Gastroesophageal sphincter (tissue), 4 donors: Measurements from ENCODE around the gene ST6GALNAC3. TPM values are rescaled to one million over a fixed set of nuclear protein-coding genes. Genes with fewer than 3 reads are reported as not detected.

ENCODE experiments used
- ATAC-seq: fragments of 150-250 bp; one replicate; pipeline ENCODE4 v1.9.1; 2016; ENCODE audit warnings: mild to moderate bottlenecking, moderate library complexity
- H3K27ac ChIP-seq, 4 donors: fragments of 200-600 bp; sonication (generic) in 3 of 4; 1 replicate in 3 of 4; 2 replicates in 1 of 4; pipeline ENCODE4 v1.5.1; 2016 to 2019
- H3K27me3 ChIP-seq: fragments of 200-600 bp; sonication (generic); one replicate; pipeline ENCODE4 v1.5.1; 2019
- H3K36me3 ChIP-seq, 2 donors: fragments of 200-600 bp; sonication (generic); one replicate each; pipeline ENCODE4 v1.5.1; 2019; ENCODE audit warnings: control low read depth in 1 of 2
- H3K4me1 ChIP-seq, 3 donors: fragments of 200-600 bp; sonication (generic); 1 replicate in 2 of 3; 2 replicates in 1 of 3; pipeline ENCODE4 v1.5.1; 2016 to 2019; ENCODE audit warnings: control low read depth in 2 of 3
- H3K4me3 ChIP-seq, 2 donors: fragments of 200-600 bp; sonication (generic); one replicate each; pipeline ENCODE4 v1.5.1; 2019; ENCODE audit warnings: mild to moderate bottlenecking in 1 of 2, moderate library complexity in 1 of 2
- H3K9me3 ChIP-seq, 3 donors: fragments of 200-600 bp; sonication (generic); one replicate each; pipeline ENCODE4 v1.5.1; 2017 to 2019; ENCODE audit warnings: control low read depth in 2 of 3
- CTCF ChIP-seq, 4 experiments: fragments of 200-600 bp in 2 of 4; fragments of 450-650 bp in 2 of 4; sonication (generic) in 1 of 4; IDR thresholded peaks; one replicate each; pipeline ENCODE4 v1.5.1; 2017 to 2019; ENCODE audit warnings: antibody characterized with exemption in 4 of 4, mild to moderate bottlenecking in 2 of 4, moderate library complexity in 2 of 4
- EP300 ChIP-seq: sonication (generic); formaldehyde crosslinking; IDR thresholded peaks from one replicate; pipeline ENCODE4 v1.6.1; 2017; ENCODE audit warnings: antibody characterized with exemption, mild to moderate bottlenecking
- POLR2A ChIP-seq, 2 donors: fragments of 450-650 bp; IDR thresholded peaks; one replicate each; pipeline ENCODE4 v1.6.1; 2017; ENCODE audit warnings: antibody characterized with exemption in 2 of 2, mild to moderate bottlenecking in 2 of 2, moderate library complexity in 1 of 2
- POLR2AphosphoS5 ChIP-seq: sonication (generic); formaldehyde crosslinking; IDR thresholded peaks from one replicate; pipeline ENCODE4 v1.6.1; 2017; ENCODE audit warnings: antibody characterized with exemption
- WGBS, 2 donors: methylation state at CpG; one replicate each; pipeline ENCODE4 v1.1.5; 2018; ENCODE audit warnings: low coverage in 1 of 2; 5-methylcytosine and 5-hydroxymethylcytosine counted together
- total RNA-seq, 4 donors: library from RNA; depleted of rRNA; stranded (reverse); fragments of >200 nt; gene quantifications; one replicate each; pipeline ENCODE4 v1.1.0, GENCODE V29; 2016

ST6GALNAC3 gene
- total RNA-seq, 4 donors from 2014 or later, result 2.8 to 10.6 (median 3.3) TPM

- Histone ChIP-seq H3K9me3 (no peaks in the 10 kb centered on the region), H3K36me3 (no peaks in the 10 kb centered on the region), H3K4me3 (no peak overlapping the region), H3K4me1 (no peaks in the 10 kb centered on the region), H3K27ac (no peak overlapping the region), H3K27me3 (no peaks in the 10 kb centered on the region)
- no peak for ATAC-seq
- WGBS, 2 donors, result 83% methylated on average over 3 of the region's 3 CpGs; no CpG with 5 or more reads in 1 of the 2 donors
- no peak for TF ChIP-seq POLR2A (IDR thresholded peaks at IDR 0.05)
- no peak for TF ChIP-seq POLR2AphosphoS5
- no peak for TF ChIP-seq EP300
- TF ChIP-seq CTCF (IDR thresholded peaks at IDR 0.05), result no peak
Measured at GRCh38 chr1:76379506-76379905, 305.0 kb downstream of the ST6GALNAC3 start.

GRCh38 chr1:76381450-76382097 lies 307.0 kb downstream of the ST6GALNAC3 start:
- WGBS, 2 donors, result 17 to 43% methylated on average over 1 of the region's 1 CpG
- Histone ChIP-seq H3K4me1 (no peaks in the 10 kb centered on the region), H3K9me3 (no peaks in the 10 kb centered on the region), H3K36me3 (no peaks in the 10 kb centered on the region), H3K4me3 (no peak overlapping the region), H3K27ac (no peak overlapping the region), H3K27me3 (no peaks in the 10 kb centered on the region)
- no peak for ATAC-seq
- TF ChIP-seq EP300 (no peak), POLR2A (IDR thresholded peaks at IDR 0.05) (no peak), CTCF (IDR thresholded peaks at IDR 0.05) (no peak), POLR2AphosphoS5 (no peak)

GRCh38 chr1:76388261-76388660 lies 313.7 kb downstream of the ST6GALNAC3 start:
- no peaks in the 10 kb centered on the region for H3K27me3 ChIP-seq
- ATAC-seq, result no peak
- H3K27ac ChIP-seq, result no peak overlapping the region
- no peaks in the 10 kb centered on the region for H3K36me3 ChIP-seq
- WGBS, 2 donors, result 66 to 91% methylated on average over 1 to 2 of the region's 2 CpGs
- H3K4me3 ChIP-seq, result no peak overlapping the region
- H3K9me3 ChIP-seq, result no peaks in the 10 kb centered on the region
- no peak for TF ChIP-seq CTCF (IDR thresholded peaks at IDR 0.05)
- no peak for TF ChIP-seq POLR2AphosphoS5
- TF ChIP-seq POLR2A (IDR thresholded peaks at IDR 0.05), result no peak
- no peak for TF ChIP-seq EP300
- H3K4me1 ChIP-seq, result peaks cover 0 to 3% (median 0%) of the 10 kb centered on the region in 3 donors

- Histone ChIP-seq H3K27me3 (no peaks in the 10 kb centered on the region), H3K4me1 (peaks cover 0 to 3% (median 0%) of the 10 kb centered on the region in 3 donors), H3K9me3 (no peaks in the 10 kb centered on the region), H3K4me3 (no peak overlapping the region), H3K27ac (no peak overlapping the region), H3K36me3 (no peaks in the 10 kb centered on the region)
- ATAC-seq, result no peak
- TF ChIP-seq EP300 (no peak), CTCF (IDR thresholded peaks at IDR 0.05) (no peak), POLR2A (IDR thresholded peaks at IDR 0.05) (no peak), POLR2AphosphoS5 (no peak)
Measured at GRCh38 chr1:76390456-76390855, 315.9 kb downstream of the ST6GALNAC3 start.

GRCh38 chr1:76395059-76395458 lies 320.5 kb downstream of the ST6GALNAC3 start:
- Histone ChIP-seq H3K4me3 (no peak overlapping the region), H3K27ac (no peak overlapping the region), H3K27me3 (no peaks in the 10 kb centered on the region), H3K36me3 (no peaks in the 10 kb centered on the region), H3K9me3 (no peaks in the 10 kb centered on the region), H3K4me1 (peaks cover 0 to 3% (median 0%) of the 10 kb centered on the region in 3 donors)
- no peak for TF ChIP-seq CTCF (IDR thresholded peaks at IDR 0.05)
- TF ChIP-seq EP300, result no peak
- TF ChIP-seq POLR2AphosphoS5, result no peak
- no peak for TF ChIP-seq POLR2A (IDR thresholded peaks at IDR 0.05)
- 86 to 94% methylated on average over 2 of the region's 2 CpGs for WGBS, 2 donors
- ATAC-seq, result no peak
